A549 (cell line): ENCODE data around the gene TCAP. TPM values are rescaled to one million over a fixed set of nuclear protein-coding genes. Genes with fewer than 3 reads are reported as not detected.

Experiments
- ATAC-seq, 2 experiments: fragments of 200-7000 bp in 1 of 2; fragments of >200 bp in 1 of 2; cut with Nextera tagmentation in 1 of 2; cut with Tn5 transposase in 1 of 2; 3 replicates each; pipeline versions ENCODE4 v1.8.0 to v1.9.1; 2018 to 2020; ENCODE audit warnings: mild to moderate bottlenecking in 1 of 2, moderate library complexity in 1 of 2
- CTCF ChIA-PET: fragments of 300-600 bp; sonication (Branson Sonifier 250); formaldehyde crosslinking; extraction: SDS; loops from one replicate; lab custom pipeline; 2021; ENCODE audit warnings: antibody characterized with exemption, inconsistent platforms; lab: Yijun Ruan, JAX
- POLR2A ChIA-PET: fragments of 350-600 bp; formaldehyde crosslinking; extraction: SDS; loops from one replicate; lab custom pipeline; 2021; ENCODE audit warnings: antibody characterized with exemption, inconsistent platforms; lab: Yijun Ruan, JAX
- DNase-seq, 2 experiments: peaks; one replicate each; pipeline versions ENCODE4 v3.0.0 to v3.0.0-alpha.2; 2011 to 2016; ENCODE audit warnings: low read depth in 1 of 2, low spot score in 1 of 2
- FAIRE-seq: peaks from 2 replicates; lab custom pipeline; 2011; peaks lifted over from hg19 to GRCh38; lab: Jason Lieb, UNC
- H3K27ac ChIP-seq, 2 experiments: fragments of >200 bp; sonication (Bioruptor Twin); formaldehyde crosslinking; 3 replicates each; pipeline ENCODE4 v1.5.1; 2016 to 2017
- H3K4me1 ChIP-seq: fragments of >200 bp; sonication (Bioruptor Twin); formaldehyde crosslinking; 3 replicates; pipeline ENCODE4 v1.6.1; 2016
- H3K4me2 ChIP-seq: fragments of >200 bp; sonication (Bioruptor Twin); formaldehyde crosslinking; 3 replicates; pipeline ENCODE4 v1.6.1; 2016
- H3K4me3 ChIP-seq: fragments of >200 bp; sonication (Bioruptor Twin); formaldehyde crosslinking; 3 replicates; pipeline ENCODE4 v1.5.1; 2016
- H3K9me3 ChIP-seq: fragments of >200 bp; sonication (Bioruptor Twin); formaldehyde crosslinking; 3 replicates; pipeline ENCODE4 v1.6.1; 2016
- EHF ChIP-seq: fragments of 250-450 bp; sonication (Bioruptor Pico); IDR thresholded peaks from 2 replicates; pipeline ENCODE4 v1.5.0; 2020; ENCODE audit warnings: mild to moderate bottlenecking
- ELK1 ChIP-seq: fragments of 150-350 bp; IDR thresholded peaks from 2 replicates; pipeline ENCODE4 v1.6.1; 2014; ENCODE audit warnings: low read depth, mild to moderate bottlenecking, low read length
- FOSL2 ChIP-seq, 2 experiments: fragments of 450-650 bp in 1 of 2; fragments of >200 bp in 1 of 2; sonication (Bioruptor Twin) in 1 of 2; formaldehyde crosslinking; IDR thresholded peaks; 2 replicates each; pipeline versions ENCODE4 v1.5.0 to v1.6.1; 2016 to 2020; ENCODE audit warnings: mild to moderate bottlenecking in 1 of 2, moderate library complexity in 1 of 2
- FOXS1 ChIP-seq: fragments of 250-450 bp; sonication (Bioruptor Pico); IDR thresholded peaks from 2 replicates; pipeline ENCODE4 v1.5.0; 2020; ENCODE audit warnings: mild to moderate bottlenecking, moderate library complexity
- HDAC2 ChIP-seq: fragments of 200-600 bp; sonication (generic); IDR thresholded peaks from 2 replicates; pipeline ENCODE4 v1.6.1; 2016
- HOXB13 ChIP-seq: fragments of 250-450 bp; sonication (Bioruptor Pico); IDR thresholded peaks from 2 replicates; pipeline ENCODE4 v1.5.0; 2020; ENCODE audit warnings: low read depth, mild to moderate bottlenecking, moderate library complexity
- MAZ ChIP-seq: fragments of 150-350 bp; IDR thresholded peaks from 2 replicates; pipeline ENCODE4 v1.6.1; 2014; ENCODE audit warnings: antibody characterized with exemption, low read depth, low read length, borderline replicate concordance
- MYC ChIP-seq: IDR thresholded peaks from 2 replicates; pipeline ENCODE4 v1.6.1; 2012; ENCODE audit warnings: mild to moderate bottlenecking, inconsistent platforms, low read length, improper control_type of control experiment, borderline replicate concordance
- NPAS2 ChIP-seq: fragments of 250-450 bp; sonication (Bioruptor Pico); IDR thresholded peaks from 2 replicates; pipeline ENCODE4 v1.8.0; 2022; ENCODE audit warnings: mild to moderate bottlenecking, moderate library complexity, borderline replicate concordance
- RCOR1 ChIP-seq: fragments of 150-350 bp; IDR thresholded peaks from 2 replicates; pipeline ENCODE4 v1.6.1; 2014; ENCODE audit warnings: antibody characterized with exemption, low read length, low read depth
- RNF2 ChIP-seq: fragments of 200-600 bp; sonication (generic); IDR thresholded peaks from 2 replicates; pipeline ENCODE4 v1.6.1; 2016; ENCODE audit warnings: low read depth, mild to moderate bottlenecking, antibody characterized with exemption, moderate library complexity, borderline replicate concordance
- TFCP2L1 ChIP-seq: fragments of 250-450 bp; sonication (Bioruptor Pico); IDR thresholded peaks from 2 replicates; pipeline ENCODE4 v1.5.0; 2021; ENCODE audit warnings: mild to moderate bottlenecking
- TP53 ChIP-seq: fragments of 250-450 bp; sonication (Bioruptor Pico); IDR thresholded peaks from 2 replicates; pipeline ENCODE4 v1.5.0; 2021; ENCODE audit warnings: mild to moderate bottlenecking, moderate library complexity
- ZFP36 ChIP-seq: fragments of 450-650 bp; IDR thresholded peaks from 2 replicates; pipeline ENCODE4 v1.6.1; 2014; ENCODE audit warnings: borderline replicate concordance; ENCODE audit not compliant: partially characterized antibody
- WGBS: methylation state at CpG from one replicate; pipeline ENCODE4 v1.1.6; 2017; ENCODE audit errors: missing lambda C conversion rate; 5-methylcytosine and 5-hydroxymethylcytosine counted together
- polyA plus RNA-seq, 4 experiments: library from polyadenylated mRNA; depleted of rRNA in 3 of 4; stranded (reverse); fragments of >200 nt; fragmentation: RNase III in 1 of 4; extraction: RNeasy Plus Mini Kit Qiagen cat#74134 plus additional on column Dnase treatment in 1 of 4; gene quantifications; 2 replicates in 3 of 4; 3 replicates in 1 of 4; pipeline ENCODE4 v1.2.3, GENCODE V29; 2011 to 2017
- TF ChIP-seq, protein P1 (sequence below): fragments of >200 bp; sonication (Bioruptor Twin); formaldehyde crosslinking; IDR thresholded peaks from 2 replicates; pipeline ENCODE4 v1.6.1; 2016
- TF ChIP-seq, protein P2 (sequence below): fragments of 200-600 bp; sonication (generic); IDR thresholded peaks from 2 replicates; pipeline ENCODE4 v1.6.1; 2016; ENCODE audit warnings: antibody characterized with exemption, mild to moderate bottlenecking, moderate library complexity

TCAP gene
- polyA plus RNA-seq, 2 of the 4 experiments (the other 2 are of a cell fraction), result 0.41 to 1.2 TPM

DNA sequence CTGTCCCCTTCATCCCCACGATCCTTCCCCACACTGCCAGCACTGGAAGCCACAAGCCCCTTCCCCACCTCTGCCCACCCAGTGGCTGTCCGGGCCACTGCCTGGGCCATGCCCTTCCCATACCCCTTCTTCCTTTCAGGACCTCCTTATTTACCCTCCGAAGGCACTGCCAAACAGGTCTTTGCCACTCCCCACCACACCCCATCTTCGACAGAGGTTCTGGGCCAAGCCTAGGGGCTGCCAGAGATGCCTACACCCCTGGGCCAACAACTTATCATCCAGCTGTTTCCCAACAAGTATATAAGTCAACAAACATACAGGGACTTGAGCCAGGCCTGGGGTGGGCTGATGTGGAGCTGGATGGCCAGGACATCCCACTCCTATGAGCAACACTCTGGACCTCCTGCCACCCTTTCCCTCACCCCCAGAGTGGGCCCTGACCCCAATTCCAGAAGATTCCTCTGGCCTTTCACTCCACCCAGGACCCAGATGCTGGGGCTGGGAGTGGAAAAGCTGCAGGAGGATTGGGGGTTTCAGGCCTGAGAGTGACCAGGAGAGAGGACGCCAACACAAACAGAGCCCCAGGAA lies 39.9 kb upstream of the TCAP start:
- H3K4me2 ChIP-seq, result no peak overlapping the region
- no peak overlapping the region for H3K27ac ChIP-seq
- no peak for DNase-seq
- no peaks in the 10 kb centered on the region for H3K9me3 ChIP-seq
- TF ChIP-seq MAZ, result no peak
- TF ChIP-seq, protein P1, sequence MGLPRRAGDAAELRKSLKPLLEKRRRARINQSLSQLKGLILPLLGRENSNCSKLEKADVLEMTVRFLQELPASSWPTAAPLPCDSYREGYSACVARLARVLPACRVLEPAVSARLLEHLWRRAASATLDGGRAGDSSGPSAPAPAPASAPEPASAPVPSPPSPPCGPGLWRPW, result no peak
- no peak for TF ChIP-seq TP53 (CRISPR knock-in tag)
- TF ChIP-seq EHF (CRISPR knock-in tag), result no peak
- TF ChIP-seq, protein P2, sequence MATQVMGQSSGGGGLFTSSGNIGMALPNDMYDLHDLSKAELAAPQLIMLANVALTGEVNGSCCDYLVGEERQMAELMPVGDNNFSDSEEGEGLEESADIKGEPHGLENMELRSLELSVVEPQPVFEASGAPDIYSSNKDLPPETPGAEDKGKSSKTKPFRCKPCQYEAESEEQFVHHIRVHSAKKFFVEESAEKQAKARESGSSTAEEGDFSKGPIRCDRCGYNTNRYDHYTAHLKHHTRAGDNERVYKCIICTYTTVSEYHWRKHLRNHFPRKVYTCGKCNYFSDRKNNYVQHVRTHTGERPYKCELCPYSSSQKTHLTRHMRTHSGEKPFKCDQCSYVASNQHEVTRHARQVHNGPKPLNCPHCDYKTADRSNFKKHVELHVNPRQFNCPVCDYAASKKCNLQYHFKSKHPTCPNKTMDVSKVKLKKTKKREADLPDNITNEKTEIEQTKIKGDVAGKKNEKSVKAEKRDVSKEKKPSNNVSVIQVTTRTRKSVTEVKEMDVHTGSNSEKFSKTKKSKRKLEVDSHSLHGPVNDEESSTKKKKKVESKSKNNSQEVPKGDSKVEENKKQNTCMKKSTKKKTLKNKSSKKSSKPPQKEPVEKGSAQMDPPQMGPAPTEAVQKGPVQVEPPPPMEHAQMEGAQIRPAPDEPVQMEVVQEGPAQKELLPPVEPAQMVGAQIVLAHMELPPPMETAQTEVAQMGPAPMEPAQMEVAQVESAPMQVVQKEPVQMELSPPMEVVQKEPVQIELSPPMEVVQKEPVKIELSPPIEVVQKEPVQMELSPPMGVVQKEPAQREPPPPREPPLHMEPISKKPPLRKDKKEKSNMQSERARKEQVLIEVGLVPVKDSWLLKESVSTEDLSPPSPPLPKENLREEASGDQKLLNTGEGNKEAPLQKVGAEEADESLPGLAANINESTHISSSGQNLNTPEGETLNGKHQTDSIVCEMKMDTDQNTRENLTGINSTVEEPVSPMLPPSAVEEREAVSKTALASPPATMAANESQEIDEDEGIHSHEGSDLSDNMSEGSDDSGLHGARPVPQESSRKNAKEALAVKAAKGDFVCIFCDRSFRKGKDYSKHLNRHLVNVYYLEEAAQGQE, result no peak
- no peak for TF ChIP-seq HOXB13 (CRISPR knock-in tag)
- TF ChIP-seq FOXS1, result no peak
- TF ChIP-seq HDAC2, result no peak
- TF ChIP-seq RCOR1, result no peak
- TF ChIP-seq, all 56 proteins: peak for 0
- Histone ChIP-seq H3K4me3 (no peak overlapping the region), H3K4me1 (peaks cover 14% of the 10 kb centered on the region; the same call in 2 of the 3 replicates)
- CTCF ChIA-PET, result interaction anchor here (0.8 to 58.8 kb wide), 14 partner anchors 8 to 418 kb away, joined by 3 to 1581 read pairs (median 24); partner anchors contain the start of genes ERBB2, MIEN1, NEUROD2 and PGAP3
- FAIRE-seq (no peak), ATAC-seq (no peak)
- POLR2A ChIA-PET, result interaction anchor here (0.6 kb wide), 1 partner anchor 207 kb away, joined by 4 read pairs; no protein-coding TSS in a partner anchor
- WGBS, result 47% methylated on average over 5 of the region's 5 CpGs

DNA sequence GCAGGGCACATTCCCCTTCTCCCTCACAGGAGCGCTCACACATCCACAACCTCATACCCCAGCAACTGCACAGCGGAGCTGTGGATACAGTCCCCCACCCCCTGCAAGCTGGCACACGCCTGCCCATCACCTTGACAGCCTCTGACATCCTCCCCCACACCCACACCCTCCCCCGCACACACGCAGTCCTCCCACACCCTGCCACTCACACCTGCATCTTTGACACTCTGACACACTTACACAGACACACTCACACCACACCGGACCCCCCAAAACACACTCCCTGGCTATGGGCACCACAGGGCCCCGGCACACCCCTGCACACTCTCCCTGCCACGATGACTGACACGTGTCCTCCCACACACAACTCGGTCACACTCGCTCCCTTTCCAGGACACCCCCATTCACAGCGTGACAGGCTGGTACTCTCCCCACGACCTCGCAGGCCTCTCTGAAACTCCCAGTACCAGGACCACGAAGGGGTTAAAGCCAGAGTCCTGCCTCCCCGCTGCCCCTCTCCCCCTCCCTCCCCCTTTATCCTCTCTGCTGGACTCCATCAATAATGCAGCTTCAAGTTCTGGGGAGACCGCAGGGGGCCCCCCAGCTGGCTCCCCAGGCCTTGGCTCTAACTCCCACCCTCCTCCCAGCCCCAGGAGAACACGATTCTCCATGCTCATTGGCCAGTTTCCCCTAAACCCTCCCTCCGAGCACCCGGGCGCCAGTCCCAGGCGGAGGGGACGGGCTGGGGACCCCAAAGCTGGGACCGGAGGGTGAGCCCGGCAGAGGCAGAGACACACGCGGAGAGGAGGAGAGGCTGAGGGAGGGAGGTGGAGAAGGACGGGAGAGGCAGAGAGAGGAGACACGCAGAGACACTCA lies 38.7 kb upstream of the TCAP start, which contains the start of gene PPP1R1B:
PPP1R1B (plus strand) TSS at position 782 of the 876 bp plus-strand sequence. CDS start 441 bp downstream, outside the sequence.
- ATAC-seq, result no peak
- Histone ChIP-seq H3K4me3 (peak within 1 kb of the TSS; percentile 25), H3K4me1 (peaks cover 14% of the 10 kb centered on the region; the same call in 2 of the 3 replicates), H3K27ac (peak within 1 kb of the TSS in 1 of 2 experiments; percentile 19; a peak in 2 of 6 replicates), H3K4me2 (peak within 1 kb of the TSS; percentile 76), H3K9me3 (no peaks in the 10 kb centered on the region)
- ChIA-PET POLR2A (no interaction called here), CTCF (interaction anchor here (0.8 to 58.8 kb wide), 11 partner anchors 8 to 428 kb away, joined by 3 to 1581 read pairs (median 4); partner anchors contain the start of genes ERBB2, MIEN1, NEUROD2 and PGAP3)
- DNase-seq, result no peak
- 59% methylated on average over 29 of the region's 29 CpGs for WGBS
- TF ChIP-seq TP53 (CRISPR knock-in tag), result no peak
- TF ChIP-seq ZFP36, result no peak
- no peak for TF ChIP-seq NPAS2 (CRISPR knock-in tag)
- no peak for TF ChIP-seq FOSL2 (IDR thresholded peaks at IDR 0.05)
- no peak for TF ChIP-seq FOSL2 (CRISPR knock-in tag; IDR thresholded peaks at IDR 0.05)
- TF ChIP-seq MYC, result no peak
- FAIRE-seq, result no peak

DNA sequence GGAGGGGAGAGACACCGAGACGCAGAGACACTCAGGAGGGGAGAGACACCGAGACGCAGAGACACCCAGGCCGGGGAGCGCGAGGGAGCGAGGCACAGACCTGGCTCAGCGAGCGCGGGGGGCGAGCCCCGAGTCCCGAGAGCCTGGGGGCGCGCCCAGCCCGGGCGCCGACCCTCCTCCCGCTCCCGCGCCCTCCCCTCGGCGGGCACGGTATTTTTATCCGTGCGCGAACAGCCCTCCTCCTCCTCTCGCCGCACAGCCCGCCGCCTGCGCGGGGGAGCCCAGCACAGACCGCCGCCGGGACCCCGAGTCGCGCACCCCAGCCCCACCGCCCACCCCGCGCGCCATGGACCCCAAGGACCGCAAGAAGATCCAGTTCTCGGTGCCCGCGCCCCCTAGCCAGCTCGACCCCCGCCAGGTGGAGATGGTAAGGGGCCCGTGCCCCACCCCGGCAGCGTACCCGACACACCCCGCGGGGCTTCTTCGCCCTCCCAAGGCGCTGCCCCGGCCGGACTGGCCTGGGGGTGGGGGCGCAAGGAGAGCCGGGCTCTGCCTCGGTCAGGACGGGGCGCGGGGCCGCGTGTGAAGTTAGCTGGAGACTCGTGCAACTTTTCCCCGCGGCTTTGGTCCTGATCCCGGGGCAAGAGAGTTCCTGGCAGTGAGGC lies 38.0 kb upstream of the TCAP start:
- peak overlapping the region; percentile 76 for H3K4me2 ChIP-seq
- FAIRE-seq, result no peak
- WGBS, result 11% methylated on average over 23 of the region's 72 CpGs

More for the DNA sequence above, 38.0 kb upstream of the TCAP start:
- Histone ChIP-seq H3K9me3 (no peaks in the 10 kb centered on the region), H3K27ac (peak overlapping the region in 1 of 2 experiments; percentile 19; a peak in 2 of 6 replicates), H3K4me3 (peak overlapping the region; percentile 25), H3K4me1 (peaks cover 12% of the 10 kb centered on the region; the same call in 2 of the 3 replicates)
- TF ChIP-seq ZFP36, result no peak
- TF ChIP-seq RNF2, result no peak
- no peak for TF ChIP-seq ELK1
- TF ChIP-seq TFCP2L1 (CRISPR knock-in tag), result no peak
- ChIA-PET POLR2A (no interaction called here), CTCF (interaction anchor here (0.6 to 58.8 kb wide), 8 partner anchors 8 to 429 kb away, joined by 3 to 1581 read pairs (median 375); partner anchors contain the start of genes ERBB2, NEUROD2, PGAP3 and PNMT)
- DNase-seq (no peak), ATAC-seq (no peak)
